Loucy (cell line): ENCODE data around the gene PPIC.

Source experiments
- CTCF ChIP-seq: fragments of 200-600 bp; sonication (generic); conservative IDR thresholded peaks from 2 replicates; pipeline ENCODE4 v1.5.1; 2014; ENCODE audit warnings: mild to moderate bottlenecking, antibody characterized with exemption, low read length
- EZH2phosphoT487 ChIP-seq: fragments of 200-600 bp; IDR thresholded peaks from 2 replicates; pipeline ENCODE4 v1.6.1; 2018; ENCODE audit warnings: antibody characterized with exemption, mild to moderate bottlenecking, moderate library complexity, borderline replicate concordance

- TF ChIP-seq CTCF = no peak
- TF ChIP-seq EZH2phosphoT487 = no peak
Observed at GRCh38 chr5:123007182-123007581, 29.3 kb downstream of the PPIC start.
